Testis (tissue), 2 donors: Measurements from ENCODE around the gene OLFML2A.

Experiments used
- CTCF ChIP-seq, 3 experiments: fragments of 450-650 bp in 2 of 3; fragments of 200-600 bp in 1 of 3; sonication (generic) in 1 of 3; IDR thresholded peaks; one replicate each; pipeline ENCODE4 v1.5.1; 2016 to 2019; ENCODE audit warnings: antibody characterized with exemption in 3 of 3, mild to moderate bottlenecking in 2 of 3, moderate library complexity in 1 of 3
- POLR2A ChIP-seq: fragments of 450-650 bp; IDR thresholded peaks from one replicate; pipeline ENCODE4 v1.6.1; 2017; ENCODE audit warnings: antibody characterized with exemption, mild to moderate bottlenecking, moderate library complexity

GRCh38 chr9:124844291-124844690, 67.4 kb downstream of the OLFML2A start:
- TF ChIP-seq CTCF (IDR thresholded peaks at IDR 0.05) = no peak
- no peak for TF ChIP-seq POLR2A
